Type B pancreatic cell (in vitro differentiated cells): Measurements from ENCODE around the gene BCL2L14. TPM values are rescaled to one million over a fixed set of nuclear protein-coding genes. Genes with fewer than 3 reads are reported as not detected.
A peak's percentile ranks its signal among the peaks of the same experiment; 100 is the strongest.

Source experiments
- DNase-seq: peaks from one replicate; pipeline ENCODE4 v3.0.0; 2021; ENCODE audit warnings: mixed read lengths; ENCODE audit not compliant: unreplicated experiment; ENCODE audit errors: extremely low spot score
- H3K27ac Mint-ChIP-seq: 2 replicates; pipeline ENCODE4 v1.8.0; 2021; ENCODE audit warnings: mild to moderate bottlenecking, mixed read lengths
- H3K27me3 Mint-ChIP-seq: 2 replicates; pipeline ENCODE4 v1.8.0; 2021; ENCODE audit warnings: mixed read lengths
- H3K36me3 Mint-ChIP-seq: 2 replicates; pipeline ENCODE4 v1.8.0; 2021; ENCODE audit warnings: mixed read lengths
- H3K4me1 Mint-ChIP-seq: one replicate; pipeline ENCODE4 v1.8.0; 2021; ENCODE audit warnings: mixed read lengths; ENCODE audit not compliant: unreplicated experiment
- H3K4me3 Mint-ChIP-seq: 2 replicates; pipeline ENCODE4 v1.8.0; 2021; ENCODE audit warnings: mild to moderate bottlenecking, mixed read lengths
- H3K9me3 Mint-ChIP-seq: 2 replicates; pipeline ENCODE4 v1.8.0; 2021; ENCODE audit warnings: mixed read lengths
- long read RNA-seq: library from polyadenylated mRNA; unstranded; transcript quantifications from one replicate; pipeline ENCODE4 v2.0.0, GENCODE V29; 2020
- total RNA-seq: library from RNA; stranded (reverse); gene quantifications from 2 replicates; pipeline ENCODE4 v1.2.1, GENCODE V29; 2021; ENCODE audit warnings: low replicate concordance
- TF ChIP-seq, protein P1 (sequence below): fragments of 200-600 bp; sonication (generic); conservative IDR thresholded peaks from 2 replicates; pipeline ENCODE4 v1.5.0; 2021; ENCODE audit warnings: antibody characterized with exemption, mild to moderate bottlenecking

BCL2L14 gene, protein sequence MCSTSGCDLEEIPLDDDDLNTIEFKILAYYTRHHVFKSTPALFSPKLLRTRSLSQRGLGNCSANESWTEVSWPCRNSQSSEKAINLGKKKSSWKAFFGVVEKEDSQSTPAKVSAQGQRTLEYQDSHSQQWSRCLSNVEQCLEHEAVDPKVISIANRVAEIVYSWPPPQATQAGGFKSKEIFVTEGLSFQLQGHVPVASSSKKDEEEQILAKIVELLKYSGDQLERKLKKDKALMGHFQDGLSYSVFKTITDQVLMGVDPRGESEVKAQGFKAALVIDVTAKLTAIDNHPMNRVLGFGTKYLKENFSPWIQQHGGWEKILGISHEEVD
- total RNA-seq = 3.3 and 7.5 TPM in 2 replicates
- long read RNA-seq, transcript BCL2L14-204 (6 exons, 1,886 nt) = minor isoform, 8 of 47 reads
- long read RNA-seq, transcript BCL2L14-203 (6 exons, 1,897 nt) = major isoform, 15 of 47 reads
- long read RNA-seq, partial matches to known transcripts = 7 of 47 reads
- long read RNA-seq, other reads (novel, unspliced or antisense) = 17 of 47 reads

DNA sequence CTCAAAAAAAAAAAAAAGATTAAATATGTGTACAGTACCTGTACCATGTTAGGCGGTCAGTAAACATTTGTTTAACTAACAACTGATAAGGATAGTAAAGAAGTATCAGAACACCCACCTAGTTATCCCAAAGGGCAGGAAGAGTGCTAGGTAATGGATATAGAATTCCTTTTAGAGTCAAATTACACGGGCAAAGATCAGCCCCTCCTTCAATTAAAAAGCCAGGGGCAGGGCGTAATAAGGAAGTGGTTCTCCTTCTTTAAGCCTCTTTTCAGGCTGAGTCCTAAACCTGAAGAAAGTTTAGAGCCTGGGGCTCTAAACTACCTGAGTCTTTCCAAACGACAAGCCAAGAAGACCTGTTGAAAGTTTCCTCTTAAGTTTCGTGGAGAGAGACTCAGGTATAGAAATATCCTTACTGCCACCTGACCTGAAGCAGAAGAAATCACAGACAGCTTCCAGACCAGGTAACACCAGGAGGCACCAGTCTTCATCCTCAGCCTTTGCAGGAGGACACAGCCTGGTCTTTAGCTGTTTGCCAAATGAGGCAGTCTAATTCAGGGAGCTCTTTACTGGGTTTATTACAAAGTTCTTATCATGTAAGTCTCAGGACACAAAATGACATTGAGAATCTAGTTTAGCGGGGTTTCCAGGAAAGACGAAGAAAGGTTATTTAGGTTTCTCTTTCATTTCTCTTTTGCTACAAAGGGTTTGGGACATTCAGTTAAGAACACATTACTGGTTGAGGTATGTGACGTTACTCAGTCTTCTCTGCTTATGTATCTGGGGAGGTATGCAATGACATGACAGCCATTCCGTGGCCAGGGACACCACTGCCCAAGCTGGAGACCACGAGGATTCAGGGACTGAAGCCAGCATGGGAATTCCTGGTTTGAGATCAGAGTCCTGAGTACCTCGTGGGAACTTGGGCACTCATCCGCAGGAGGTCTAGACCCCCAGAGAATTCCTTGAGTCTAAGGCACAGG is at the start of gene BCL2L14:
BCL2L14 (plus strand) TSS at position 266 of the 983 bp plus-strand sequence. CDS start 8,367 bp downstream, outside the sequence.
- Mint-ChIP-seq H3K27ac (peak within 1 kb of the TSS; percentile 88), H3K4me1 (no peaks in the 10 kb centered on the region), H3K27me3 (peaks cover 9% of the 10 kb centered on the region), H3K4me3 (peak within 1 kb of the TSS; percentile 51), H3K9me3 (no peaks in the 10 kb centered on the region), H3K36me3 (no peaks in the 10 kb centered on the region)
- TF ChIP-seq, protein P1, sequence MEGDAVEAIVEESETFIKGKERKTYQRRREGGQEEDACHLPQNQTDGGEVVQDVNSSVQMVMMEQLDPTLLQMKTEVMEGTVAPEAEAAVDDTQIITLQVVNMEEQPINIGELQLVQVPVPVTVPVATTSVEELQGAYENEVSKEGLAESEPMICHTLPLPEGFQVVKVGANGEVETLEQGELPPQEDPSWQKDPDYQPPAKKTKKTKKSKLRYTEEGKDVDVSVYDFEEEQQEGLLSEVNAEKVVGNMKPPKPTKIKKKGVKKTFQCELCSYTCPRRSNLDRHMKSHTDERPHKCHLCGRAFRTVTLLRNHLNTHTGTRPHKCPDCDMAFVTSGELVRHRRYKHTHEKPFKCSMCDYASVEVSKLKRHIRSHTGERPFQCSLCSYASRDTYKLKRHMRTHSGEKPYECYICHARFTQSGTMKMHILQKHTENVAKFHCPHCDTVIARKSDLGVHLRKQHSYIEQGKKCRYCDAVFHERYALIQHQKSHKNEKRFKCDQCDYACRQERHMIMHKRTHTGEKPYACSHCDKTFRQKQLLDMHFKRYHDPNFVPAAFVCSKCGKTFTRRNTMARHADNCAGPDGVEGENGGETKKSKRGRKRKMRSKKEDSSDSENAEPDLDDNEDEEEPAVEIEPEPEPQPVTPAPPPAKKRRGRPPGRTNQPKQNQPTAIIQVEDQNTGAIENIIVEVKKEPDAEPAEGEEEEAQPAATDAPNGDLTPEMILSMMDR = no peak
- DNase-seq = no peak

DNA sequence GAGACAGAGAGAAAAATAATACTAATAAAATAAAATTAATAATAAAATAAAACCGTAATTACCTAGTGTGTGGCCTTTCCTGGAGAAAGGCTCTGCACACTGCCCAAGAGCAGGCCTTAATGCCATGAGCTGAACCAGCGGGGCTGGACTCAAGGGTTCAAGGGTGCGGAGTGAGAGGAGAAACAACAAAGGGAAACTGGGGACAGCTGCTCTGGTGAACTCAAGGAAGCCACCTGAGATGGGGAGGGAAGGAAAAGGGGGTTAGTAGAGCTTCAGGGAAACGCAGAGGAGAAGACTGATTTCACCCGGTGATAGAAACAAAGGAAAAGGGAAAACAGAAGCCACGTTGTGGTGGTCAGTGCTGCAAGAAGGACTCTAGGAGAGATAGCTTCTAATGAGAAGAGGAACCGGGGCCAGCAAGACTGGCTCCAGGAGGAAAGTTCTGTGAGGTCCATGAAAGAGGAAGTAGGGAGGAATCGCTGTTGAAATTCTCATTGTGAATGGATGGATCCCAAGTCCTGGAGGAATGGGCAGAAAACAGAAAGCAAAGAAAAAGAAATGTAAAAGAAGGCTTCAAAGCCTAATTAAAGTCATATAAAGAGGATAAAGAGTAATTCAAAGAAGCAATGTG is 48.3 kb upstream of the BCL2L14 start:
- Mint-ChIP-seq H3K27me3 (peaks cover 18% of the 10 kb centered on the region), H3K9me3 (no peaks in the 10 kb centered on the region), H3K27ac (no peak overlapping the region), H3K36me3 (peaks cover 5% of the 10 kb centered on the region), H3K4me3 (no peak overlapping the region), H3K4me1 (no peaks in the 10 kb centered on the region)
- TF ChIP-seq, protein P1 = no peak
- no peak for DNase-seq

DNA sequence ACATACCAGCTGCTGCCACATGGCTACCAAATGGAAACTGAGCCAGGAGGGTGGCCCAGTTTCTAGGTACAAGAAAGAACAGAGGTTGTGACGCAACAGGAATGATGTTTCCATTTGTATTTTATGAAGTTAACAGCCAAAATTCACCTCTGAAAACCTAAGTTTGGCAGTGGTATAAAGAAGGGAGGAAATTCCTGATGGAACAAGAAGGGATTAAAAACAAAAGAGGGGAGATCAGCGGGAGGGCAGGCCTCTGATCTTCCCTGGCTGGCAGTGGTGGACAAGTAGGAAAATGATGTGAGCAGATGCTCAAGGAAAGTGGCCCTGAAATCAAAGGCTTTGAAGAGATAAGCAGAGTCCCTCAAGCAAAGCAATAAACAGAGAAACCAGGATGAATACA is 47.3 kb upstream of the BCL2L14 start:
- Mint-ChIP-seq H3K9me3 (no peaks in the 10 kb centered on the region), H3K4me1 (no peaks in the 10 kb centered on the region), H3K4me3 (no peak overlapping the region), H3K36me3 (peaks cover 2% of the 10 kb centered on the region), H3K27ac (no peak overlapping the region), H3K27me3 (peaks cover 15% of the 10 kb centered on the region)
- TF ChIP-seq, protein P1 = no peak
- no peak for DNase-seq

DNA sequence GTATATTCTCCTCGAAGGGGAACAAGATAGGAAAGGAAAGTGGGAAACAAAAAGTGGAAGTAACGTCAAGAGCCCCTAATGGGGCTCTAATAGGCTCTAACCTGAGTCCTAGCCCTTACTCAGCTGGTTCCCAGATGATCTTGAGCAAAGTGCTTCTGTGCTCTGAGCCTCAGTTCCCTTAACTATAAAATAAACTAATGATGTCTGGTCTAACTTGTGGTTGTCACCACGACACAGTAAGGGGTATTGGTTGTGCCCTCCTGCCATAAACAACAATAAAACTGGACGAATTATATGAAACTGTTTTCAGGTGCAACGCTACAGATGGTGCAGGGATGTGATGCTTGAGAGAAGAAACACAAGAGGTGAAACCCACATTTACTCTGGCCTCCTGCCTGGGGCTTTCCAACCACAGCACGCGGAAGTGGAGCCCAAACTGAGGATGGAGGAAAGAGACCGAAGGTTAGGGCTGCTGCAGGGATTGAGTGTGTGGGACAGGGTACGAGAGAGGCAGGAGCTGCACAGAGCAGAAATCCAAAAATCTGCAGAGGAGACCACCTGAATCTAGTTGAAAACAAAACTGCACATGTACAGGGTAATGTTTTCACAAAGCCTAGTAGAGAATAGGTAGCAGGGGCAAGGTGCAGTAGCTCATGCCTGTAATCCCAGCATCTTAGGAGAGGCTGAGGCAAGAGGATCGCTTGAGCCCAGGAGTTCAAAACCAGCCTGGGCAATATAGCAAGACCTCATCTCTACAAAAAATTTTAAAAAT is 45.6 kb upstream of the BCL2L14 start:
- TF ChIP-seq, protein P1 = no peak
- H3K27me3 Mint-ChIP-seq = peaks cover 15% of the 10 kb centered on the region
- no peaks in the 10 kb centered on the region for H3K4me1 Mint-ChIP-seq
- no peaks in the 10 kb centered on the region for H3K36me3 Mint-ChIP-seq
- no peak for DNase-seq
- H3K9me3 Mint-ChIP-seq = no peaks in the 10 kb centered on the region
- H3K27ac Mint-ChIP-seq = no peak overlapping the region
- no peak overlapping the region for H3K4me3 Mint-ChIP-seq
